ENCODE data around the gene FAM181B.
A peak's percentile ranks its signal among the peaks of the same experiment; 100 is the strongest.

Gene FAM181B

GRCh38 chr11:82733444-82734119 lies at the start of gene FAM181B:
FAM181B (minus strand) TSS chr11:82733864; CDS start chr11:82733729, 135 bp downstream.
- peak in 1 of 2 experiments; percentile 13 for DNase-seq

GRCh38 chr11:82782825-82783374 lies 49.2 kb upstream of the FAM181B start:
- no peak for DNase-seq

DNA sequence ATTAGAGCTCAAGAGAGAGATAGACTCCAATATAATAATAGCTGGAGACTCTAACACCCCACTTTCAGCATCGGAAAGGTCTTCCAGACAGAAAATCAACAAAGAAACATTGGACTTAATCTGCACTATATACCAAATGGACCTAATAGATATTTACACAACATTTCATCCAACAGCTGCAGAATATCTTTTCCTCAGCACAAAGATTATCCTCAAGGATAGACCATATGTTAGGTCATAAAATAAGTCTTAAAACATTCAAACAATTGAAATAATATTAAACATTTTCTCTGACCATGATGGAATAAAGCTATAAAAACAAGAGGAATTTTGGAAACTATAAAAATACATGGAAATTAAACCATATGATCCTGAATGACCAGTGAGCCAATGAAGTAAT lies 45.1 kb upstream of the FAM181B start:
- DNase-seq = no peak

DNA sequence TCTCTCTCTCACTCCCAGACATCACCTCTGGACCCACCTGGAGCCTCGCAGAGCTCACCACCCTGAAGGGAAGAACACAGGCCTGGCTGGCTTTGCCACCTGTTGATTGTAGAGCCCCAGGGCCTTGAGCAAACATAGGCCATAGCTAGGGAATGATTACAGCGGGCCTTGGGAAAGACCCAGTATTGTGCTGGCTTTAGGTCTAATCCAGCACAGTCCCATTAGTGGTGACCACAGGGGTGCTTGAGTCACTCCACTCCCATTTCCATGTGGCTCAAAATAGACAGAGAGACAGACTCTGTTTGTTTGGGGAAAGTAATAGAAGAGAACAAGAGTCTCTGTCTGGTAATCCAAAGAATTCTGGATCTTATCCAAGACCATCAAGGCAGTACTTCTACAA lies 42.7 kb upstream of the FAM181B start:
- no peak for DNase-seq

GRCh38 chr11:82775736-82776346 lies 42.2 kb upstream of the FAM181B start:
- no peak for DNase-seq

GRCh38 chr11:82775218-82775617 lies 41.6 kb upstream of the FAM181B start:
- no peak for DNase-seq

DNA sequence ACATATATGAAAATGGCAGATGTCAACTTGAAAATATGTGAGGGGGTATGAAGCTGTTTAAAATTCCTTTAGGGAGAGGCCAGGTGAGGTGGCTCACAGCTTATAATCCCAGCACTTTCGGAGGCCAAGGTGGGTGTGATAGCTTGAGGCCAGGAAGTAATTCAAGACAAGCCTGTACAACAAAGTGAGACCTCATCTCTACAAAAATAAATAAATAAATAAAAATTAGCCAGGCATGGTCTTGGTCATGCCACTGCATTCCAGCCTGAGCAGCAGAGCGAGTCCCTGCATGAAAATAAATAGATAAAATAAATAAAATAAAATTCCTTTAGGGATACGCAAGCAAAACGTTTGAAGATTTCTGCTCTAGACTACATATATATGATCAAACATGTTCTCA lies 38.1 kb upstream of the FAM181B start:
- no peak for DNase-seq

- DNase-seq = no peak
Measured at GRCh38 chr11:82767123-82767522, 33.5 kb upstream of the FAM181B start.

- no peak for DNase-seq
Measured at GRCh38 chr11:82765466-82766034, 31.9 kb upstream of the FAM181B start.

GRCh38 chr11:82763167-82763566 lies 29.5 kb upstream of the FAM181B start:
- no peak for DNase-seq

GRCh38 chr11:82759649-82760048 lies 26.0 kb upstream of the FAM181B start:
- no peak for DNase-seq

- DNase-seq = no peak
Measured at GRCh38 chr11:82757660-82758357, 24.1 kb upstream of the FAM181B start.

DNA sequence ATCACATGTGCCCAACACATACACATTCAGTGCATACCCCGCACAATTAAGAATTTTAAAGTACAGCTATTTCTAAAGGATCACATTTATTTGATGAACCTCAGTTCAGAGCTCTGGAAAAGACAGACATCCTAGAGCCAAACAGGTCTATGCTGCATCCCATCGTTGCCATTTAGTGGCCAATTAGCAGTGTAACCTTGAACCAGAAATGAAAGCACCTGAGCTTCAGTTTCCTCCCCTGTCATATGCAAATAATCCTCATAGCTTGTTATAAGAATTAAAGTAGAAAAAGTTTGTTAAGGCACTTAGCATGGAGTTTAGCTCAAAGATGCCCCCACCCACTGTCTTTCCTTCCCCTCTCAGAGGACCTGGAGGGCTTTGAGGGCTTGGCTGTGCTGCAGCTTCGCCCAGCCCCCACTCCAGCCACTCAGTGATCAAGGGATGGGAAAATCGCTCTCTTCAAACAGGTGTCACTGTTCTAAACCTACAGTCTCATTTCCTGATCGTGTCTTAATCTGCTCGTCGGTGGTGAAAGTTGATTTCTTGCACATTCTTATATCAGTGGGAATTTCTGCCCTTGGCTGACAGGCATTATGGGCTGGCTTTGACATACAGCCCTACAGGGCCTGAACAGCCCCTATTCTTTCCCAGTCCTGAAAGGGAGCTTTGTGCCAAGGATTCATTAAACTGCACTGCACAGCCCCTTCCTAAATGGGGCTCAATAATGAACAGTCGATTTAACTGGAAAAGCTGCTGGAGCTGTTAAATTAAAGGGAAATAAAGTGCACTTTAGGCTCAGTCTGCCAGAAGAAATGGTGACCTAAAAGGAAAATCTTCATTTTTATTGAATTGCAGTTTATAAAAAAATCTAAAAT lies 23.3 kb upstream of the FAM181B start:
- no peak for DNase-seq

- no peak for DNase-seq
Measured at GRCh38 chr11:82754410-82754809, 20.7 kb upstream of the FAM181B start.

DNA sequence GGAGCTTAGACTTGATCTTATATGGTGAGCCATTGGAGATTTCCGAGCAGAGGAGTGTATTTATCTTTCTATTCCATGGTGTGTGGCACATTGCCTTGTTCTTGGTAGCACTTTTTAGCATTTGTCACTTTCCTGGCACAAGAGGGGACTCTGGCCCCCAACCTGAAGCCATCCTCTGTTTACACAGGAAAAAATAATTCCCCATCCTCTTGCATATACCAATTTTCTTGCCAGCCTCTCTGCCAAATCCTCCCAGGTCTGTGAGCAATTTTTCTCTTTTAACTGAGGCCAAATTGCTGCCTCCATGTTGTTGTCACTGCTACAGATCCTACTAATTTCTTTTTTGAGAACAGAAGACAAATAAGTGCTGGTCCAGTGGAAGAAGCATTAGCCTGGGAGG lies 20.3 kb upstream of the FAM181B start:
- DNase-seq = no peak

GRCh38 chr11:82752801-82753200 lies 19.1 kb upstream of the FAM181B start:
- no peak for DNase-seq

GRCh38 chr11:82750643-82751139 lies 17.0 kb upstream of the FAM181B start:
- DNase-seq = no peak

DNA sequence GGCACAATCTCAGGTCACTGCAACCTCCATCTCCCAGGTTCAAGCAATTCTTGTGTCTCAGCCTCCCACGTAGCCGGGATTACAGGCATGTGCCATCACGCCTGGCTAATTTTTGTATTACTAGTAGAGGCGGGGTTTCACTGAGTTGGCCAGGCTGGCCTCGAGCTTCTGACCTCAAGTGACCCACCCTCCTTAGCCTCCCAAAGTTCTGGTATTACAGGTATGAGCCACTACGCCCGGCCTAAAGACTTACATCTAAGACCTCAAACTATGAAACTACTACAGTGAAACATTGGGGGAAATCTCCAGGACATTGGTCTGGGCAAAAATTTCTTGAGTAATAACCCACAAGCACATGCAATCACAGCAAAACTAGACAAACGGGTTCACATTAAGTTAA lies 13.8 kb upstream of the FAM181B start:
- DNase-seq = no peak

DNA sequence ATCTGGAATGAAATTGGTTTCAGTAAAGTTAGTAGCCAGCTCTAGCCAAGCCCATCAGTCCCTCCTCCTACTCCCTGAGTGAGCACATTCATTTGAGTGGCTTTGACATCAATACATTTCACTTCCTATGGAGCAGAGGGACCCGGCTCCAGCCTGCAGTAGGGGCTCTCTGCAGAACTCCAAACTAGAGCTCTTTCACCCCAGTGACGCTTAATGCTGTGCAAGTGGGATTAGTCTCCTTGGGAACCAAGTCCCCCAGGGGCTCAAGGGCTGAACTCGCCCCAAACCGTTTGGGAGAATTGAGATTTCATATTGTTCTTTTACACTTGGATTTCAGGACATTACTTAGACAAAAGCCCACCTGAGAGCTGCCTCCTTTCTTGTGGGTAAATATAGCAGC lies 4.4 kb upstream of the FAM181B start:
- DNase-seq = no peak

DNA sequence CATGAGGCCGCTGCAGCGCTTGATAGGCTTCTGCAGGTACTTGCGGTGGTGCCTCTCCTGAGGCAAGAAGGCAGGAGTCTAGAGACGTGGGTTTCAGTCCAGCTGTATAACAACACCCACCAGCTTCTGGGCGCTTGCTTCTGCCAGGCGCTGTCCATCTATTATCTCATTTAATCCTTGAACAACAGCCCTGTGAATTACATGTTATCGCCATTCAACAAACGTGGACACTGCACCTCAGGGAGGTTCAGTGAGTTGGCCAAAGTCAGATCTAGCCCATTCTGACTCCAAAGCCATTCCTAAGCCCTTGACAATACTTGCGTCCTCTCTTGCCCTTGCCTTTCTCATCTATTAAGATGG lies 436 bp upstream of the FAM181B start:
- no peak for DNase-seq

- DNase-seq = no peak
Measured at GRCh38 chr11:82732734-82733443, 775 bp downstream of the FAM181B start.

DNA sequence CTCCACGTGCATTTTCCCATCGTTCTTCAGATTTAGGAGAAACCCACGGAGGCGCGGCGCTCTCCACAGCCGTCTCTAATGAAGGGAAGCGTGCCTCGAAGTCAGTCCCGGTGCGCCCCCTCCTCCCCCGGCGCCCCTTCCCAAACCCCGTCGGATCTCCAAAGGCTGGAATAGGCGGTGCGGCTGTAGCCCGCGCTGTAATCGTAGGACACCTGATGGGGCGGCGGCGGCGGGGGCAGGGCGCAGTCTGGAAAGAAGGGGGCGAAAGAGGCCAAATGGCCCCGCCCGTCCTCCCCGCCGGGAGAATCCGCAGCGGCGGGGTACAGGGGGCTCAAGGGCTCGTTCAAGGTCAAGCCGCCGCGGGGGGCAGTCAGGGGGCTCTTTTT lies 1.3 kb downstream of the FAM181B start:
- DNase-seq = no peak

All from NCI-H187 (cell line).